ENCODE results near the gene GNA12.

GNA12 gene

GRCh38 chr7:2805213-2805944 is 38.7 kb downstream of the GNA12 start:
- FAIRE-seq (no peak), DNase-seq (ENCODE audit: insufficient read length, low spot score) (no peak)

GRCh38 chr7:2804227-2804763 is 39.8 kb downstream of the GNA12 start:
- FAIRE-seq (no peak), DNase-seq (ENCODE audit: insufficient read length, low spot score) (no peak)

GRCh38 chr7:2803755-2804154 is 40.4 kb downstream of the GNA12 start:
- DNase-seq (ENCODE audit: insufficient read length, low spot score) (no peak), FAIRE-seq (no peak)

GRCh38 chr7:2803342-2803692 is 40.8 kb downstream of the GNA12 start:
- DNase-seq (ENCODE audit: insufficient read length, low spot score) (no peak), FAIRE-seq (no peak)

- DNase-seq (ENCODE audit: insufficient read length, low spot score) (no peak), FAIRE-seq (no peak)
Observed at GRCh38 chr7:2802504-2803341, 41.4 kb downstream of the GNA12 start.

- DNase-seq (ENCODE audit: insufficient read length, low spot score) (no peak), FAIRE-seq (no peak)
Observed at GRCh38 chr7:2802101-2802500, 42.0 kb downstream of the GNA12 start.

- FAIRE-seq (no peak), DNase-seq (ENCODE audit: insufficient read length, low spot score) (no peak)
Observed at GRCh38 chr7:2800931-2801688, 43.0 kb downstream of the GNA12 start.

GRCh38 chr7:2800220-2800930 is 43.7 kb downstream of the GNA12 start:
- FAIRE-seq (no peak), DNase-seq (ENCODE audit: insufficient read length, low spot score) (no peak)

- FAIRE-seq (no peak), DNase-seq (ENCODE audit: insufficient read length, low spot score) (no peak)
Observed at GRCh38 chr7:2799253-2799652, 44.9 kb downstream of the GNA12 start.

- DNase-seq (ENCODE audit: insufficient read length, low spot score) (no peak), FAIRE-seq (no peak)
Observed at GRCh38 chr7:2798669-2799068, 45.4 kb downstream of the GNA12 start.

GRCh38 chr7:2796358-2797352 is 47.5 kb downstream of the GNA12 start:
- no peak for FAIRE-seq
- no peak for DNase-seq (ENCODE audit: insufficient read length, low spot score)

GRCh38 chr7:2795906-2796305 is 48.2 kb downstream of the GNA12 start:
- DNase-seq (ENCODE audit: insufficient read length, low spot score), result no peak
- FAIRE-seq, result no peak

- FAIRE-seq (no peak), DNase-seq (ENCODE audit: insufficient read length, low spot score) (no peak)
Observed at GRCh38 chr7:2794836-2795636, 49.1 kb downstream of the GNA12 start.

GRCh38 chr7:2792856-2793487 is 51.1 kb downstream of the GNA12 start:
- DNase-seq (ENCODE audit: insufficient read length, low spot score) (no peak), FAIRE-seq (no peak)

- FAIRE-seq, result no peak
Observed at GRCh38 chr7:2792235-2792634, 51.9 kb downstream of the GNA12 start.

GRCh38 chr7:2791390-2791789 is 52.7 kb downstream of the GNA12 start:
- FAIRE-seq (no peak), DNase-seq (ENCODE audit: insufficient read length, low spot score) (no peak)

More at GRCh38 chr7:2792235-2792634, 51.9 kb downstream of the GNA12 start:
- no peak for DNase-seq (ENCODE audit: insufficient read length, low spot score)

- no peak for DNase-seq (ENCODE audit: insufficient read length, low spot score)
- FAIRE-seq, result no peak
Observed at GRCh38 chr7:2787251-2787951, 56.7 kb downstream of the GNA12 start.
